Measurements from ENCODE around the gene PTPRG.

The PTPRG gene

DNA sequence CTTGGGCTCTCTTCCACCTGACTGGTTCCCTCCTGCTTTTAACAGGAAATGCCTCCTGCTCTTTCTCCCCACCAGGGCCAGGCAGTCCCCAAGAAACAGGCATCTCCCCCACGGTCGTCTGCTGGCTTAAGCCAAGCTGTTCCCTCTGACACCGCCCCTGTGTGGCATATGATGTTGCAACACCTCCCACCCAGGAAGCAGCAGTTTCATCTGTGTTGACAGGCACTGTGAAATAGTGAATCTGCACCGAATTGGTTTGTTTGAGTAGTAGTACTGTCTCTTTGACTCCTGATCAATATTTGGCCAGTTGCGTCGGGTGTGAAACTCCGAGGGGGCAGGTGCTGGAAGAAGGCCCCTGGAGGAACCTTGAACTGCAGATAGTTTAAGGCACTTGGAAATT is 623.2 kb downstream of the PTPRG start:
- peak; percentile 56; the same call in 1 of the 2 replicates for TF ChIP-seq CEBPB (IDR thresholded peaks at IDR 0.05)
- no peak for TF ChIP-seq FOXM1 (IDR thresholded peaks at IDR 0.05; ENCODE audit: borderline replicate concordance, low read depth)

DNA sequence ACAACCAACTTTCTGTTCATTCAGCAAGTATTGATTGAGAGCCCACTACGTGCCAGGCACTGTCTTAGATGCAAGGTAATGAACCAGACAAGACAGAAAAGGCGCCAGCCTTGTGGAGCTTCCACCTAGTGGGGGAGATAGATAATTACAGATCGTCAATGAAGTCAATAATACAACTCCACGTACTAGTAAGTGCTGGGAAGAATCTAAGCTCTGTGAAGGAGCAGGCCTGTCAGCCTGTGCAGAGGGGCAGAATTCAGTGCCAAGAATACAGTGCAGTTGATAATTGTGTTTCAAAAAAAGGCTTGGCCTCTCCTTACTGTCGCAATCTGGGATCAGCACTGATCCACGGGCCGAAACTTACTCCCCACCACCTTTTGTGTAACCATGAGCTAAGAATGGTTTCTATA is 625.7 kb downstream of the PTPRG start:
- TF ChIP-seq CEBPB (IDR thresholded peaks at IDR 0.05) (no peak), TCF12 (IDR thresholded peaks at IDR 0.05; ENCODE audit: low read depth) (no peak), FOXM1 (IDR thresholded peaks at IDR 0.05; ENCODE audit: borderline replicate concordance, low read depth) (no peak)
- TF ChIP-seq, protein P1, sequence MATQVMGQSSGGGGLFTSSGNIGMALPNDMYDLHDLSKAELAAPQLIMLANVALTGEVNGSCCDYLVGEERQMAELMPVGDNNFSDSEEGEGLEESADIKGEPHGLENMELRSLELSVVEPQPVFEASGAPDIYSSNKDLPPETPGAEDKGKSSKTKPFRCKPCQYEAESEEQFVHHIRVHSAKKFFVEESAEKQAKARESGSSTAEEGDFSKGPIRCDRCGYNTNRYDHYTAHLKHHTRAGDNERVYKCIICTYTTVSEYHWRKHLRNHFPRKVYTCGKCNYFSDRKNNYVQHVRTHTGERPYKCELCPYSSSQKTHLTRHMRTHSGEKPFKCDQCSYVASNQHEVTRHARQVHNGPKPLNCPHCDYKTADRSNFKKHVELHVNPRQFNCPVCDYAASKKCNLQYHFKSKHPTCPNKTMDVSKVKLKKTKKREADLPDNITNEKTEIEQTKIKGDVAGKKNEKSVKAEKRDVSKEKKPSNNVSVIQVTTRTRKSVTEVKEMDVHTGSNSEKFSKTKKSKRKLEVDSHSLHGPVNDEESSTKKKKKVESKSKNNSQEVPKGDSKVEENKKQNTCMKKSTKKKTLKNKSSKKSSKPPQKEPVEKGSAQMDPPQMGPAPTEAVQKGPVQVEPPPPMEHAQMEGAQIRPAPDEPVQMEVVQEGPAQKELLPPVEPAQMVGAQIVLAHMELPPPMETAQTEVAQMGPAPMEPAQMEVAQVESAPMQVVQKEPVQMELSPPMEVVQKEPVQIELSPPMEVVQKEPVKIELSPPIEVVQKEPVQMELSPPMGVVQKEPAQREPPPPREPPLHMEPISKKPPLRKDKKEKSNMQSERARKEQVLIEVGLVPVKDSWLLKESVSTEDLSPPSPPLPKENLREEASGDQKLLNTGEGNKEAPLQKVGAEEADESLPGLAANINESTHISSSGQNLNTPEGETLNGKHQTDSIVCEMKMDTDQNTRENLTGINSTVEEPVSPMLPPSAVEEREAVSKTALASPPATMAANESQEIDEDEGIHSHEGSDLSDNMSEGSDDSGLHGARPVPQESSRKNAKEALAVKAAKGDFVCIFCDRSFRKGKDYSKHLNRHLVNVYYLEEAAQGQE (IDR thresholded peaks at IDR 0.05; ENCODE audit: low read depth), result no peak
- TF ChIP-seq, protein P2, sequence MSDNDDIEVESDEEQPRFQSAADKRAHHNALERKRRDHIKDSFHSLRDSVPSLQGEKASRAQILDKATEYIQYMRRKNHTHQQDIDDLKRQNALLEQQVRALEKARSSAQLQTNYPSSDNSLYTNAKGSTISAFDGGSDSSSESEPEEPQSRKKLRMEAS (IDR thresholded peaks at IDR 0.05), result no peak

DNA sequence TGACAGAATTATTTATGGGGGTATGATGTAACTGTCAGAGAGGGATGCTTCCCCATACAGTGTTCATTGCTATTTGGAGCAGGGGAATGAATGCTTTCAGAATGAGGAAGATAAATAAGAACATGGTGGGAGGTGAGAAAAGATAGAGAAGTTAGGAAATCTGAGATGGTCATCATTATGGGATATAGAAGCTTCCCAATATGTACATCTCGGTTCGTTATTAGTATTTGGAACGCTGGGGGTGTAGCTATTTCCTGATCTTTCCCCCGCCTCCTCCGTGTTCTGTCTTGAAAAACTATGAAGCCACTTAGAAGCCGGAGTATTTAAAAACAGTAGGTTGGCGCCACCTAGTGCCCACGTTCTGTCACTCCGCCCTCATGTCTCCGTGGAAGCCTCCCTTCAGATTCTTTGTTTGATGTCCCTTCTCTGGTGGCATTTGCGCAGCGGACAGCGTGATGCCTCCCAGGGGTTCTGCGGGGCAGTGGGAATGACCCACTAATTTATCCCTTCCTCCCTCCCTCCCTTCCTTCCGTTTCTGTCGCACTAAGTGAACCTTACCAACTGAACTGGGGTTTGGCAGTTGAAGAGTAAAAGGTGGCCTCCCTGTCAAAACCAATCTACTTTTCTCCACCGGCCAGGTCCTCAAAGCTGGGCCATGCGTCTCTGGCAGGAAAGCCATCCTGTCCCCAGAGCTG is 627.5 kb downstream of the PTPRG start:
- no peak for TF ChIP-seq YY1 (IDR thresholded peaks at IDR 0.05; ENCODE audit: low read depth)
- TF ChIP-seq RAD21 (IDR thresholded peaks at IDR 0.05; ENCODE audit: low read depth), result peak; percentile 81

DNA sequence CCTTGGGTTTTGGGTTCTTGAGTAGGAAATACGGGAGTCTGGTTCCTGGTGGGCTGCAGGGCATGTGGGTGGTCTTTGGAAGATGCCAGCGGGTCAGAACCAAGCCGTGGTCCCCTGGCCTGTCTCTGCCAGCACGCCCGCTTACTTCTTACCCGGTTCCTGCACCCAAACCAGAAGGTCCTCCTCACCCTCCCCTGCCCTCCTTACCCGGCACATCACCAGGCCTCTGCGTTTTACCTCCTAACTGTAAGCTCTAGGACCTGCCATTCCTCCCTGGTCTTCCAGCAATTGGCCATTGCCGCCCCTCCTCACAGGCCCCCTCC is 628.0 kb downstream of the PTPRG start:
- TF ChIP-seq RAD21 (IDR thresholded peaks at IDR 0.05; ENCODE audit: low read depth) (no peak), EGR1 (IDR thresholded peaks at IDR 0.05) (no peak), FOXM1 (IDR thresholded peaks at IDR 0.05; ENCODE audit: borderline replicate concordance, low read depth) (no peak), TCF12 (IDR thresholded peaks at IDR 0.05; ENCODE audit: low read depth) (no peak), NFIC (IDR thresholded peaks at IDR 0.05) (no peak), EP300 (IDR thresholded peaks at IDR 0.05; ENCODE audit: borderline replicate concordance) (no peak), TAF1 (IDR thresholded peaks at IDR 0.05; ENCODE audit: low read depth) (no peak), TEAD4 (IDR thresholded peaks at IDR 0.05) (no peak), CREB1 (IDR thresholded peaks at IDR 0.05; ENCODE audit: low read depth) (no peak), YY1 (IDR thresholded peaks at IDR 0.05; ENCODE audit: low read depth) (no peak)
- TF ChIP-seq, protein P1 (IDR thresholded peaks at IDR 0.05; ENCODE audit: low read depth), result no peak
- TF ChIP-seq, protein P2 (IDR thresholded peaks at IDR 0.05), result no peak

DNA sequence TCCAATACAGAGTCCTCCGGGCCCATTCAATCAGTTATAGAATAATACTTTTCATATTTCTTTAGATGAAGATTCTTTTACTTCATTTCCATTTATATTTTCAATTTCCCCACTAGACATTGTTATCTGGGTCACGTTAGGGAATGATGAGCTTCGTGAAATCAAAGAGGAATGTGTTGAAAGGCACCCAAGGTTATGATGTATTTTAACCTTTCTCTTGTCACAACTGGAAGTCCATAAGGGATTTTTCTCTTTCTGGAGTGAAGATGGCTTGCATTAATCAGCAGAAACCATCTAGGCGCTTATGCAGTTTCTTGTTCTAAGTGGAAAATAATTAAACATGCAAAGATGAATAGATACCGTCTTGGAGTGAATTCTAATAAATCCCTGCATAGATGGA is 631.5 kb downstream of the PTPRG start:
- no peak for TF ChIP-seq EGR1 (IDR thresholded peaks at IDR 0.05)
- TF ChIP-seq TEAD4 (IDR thresholded peaks at IDR 0.05), result no peak
- TF ChIP-seq EP300 (IDR thresholded peaks at IDR 0.05; ENCODE audit: borderline replicate concordance), result no peak
- TF ChIP-seq CREB1 (IDR thresholded peaks at IDR 0.05; ENCODE audit: low read depth), result no peak
- TF ChIP-seq TCF12 (IDR thresholded peaks at IDR 0.05; ENCODE audit: low read depth), result no peak
- TF ChIP-seq, protein P3, sequence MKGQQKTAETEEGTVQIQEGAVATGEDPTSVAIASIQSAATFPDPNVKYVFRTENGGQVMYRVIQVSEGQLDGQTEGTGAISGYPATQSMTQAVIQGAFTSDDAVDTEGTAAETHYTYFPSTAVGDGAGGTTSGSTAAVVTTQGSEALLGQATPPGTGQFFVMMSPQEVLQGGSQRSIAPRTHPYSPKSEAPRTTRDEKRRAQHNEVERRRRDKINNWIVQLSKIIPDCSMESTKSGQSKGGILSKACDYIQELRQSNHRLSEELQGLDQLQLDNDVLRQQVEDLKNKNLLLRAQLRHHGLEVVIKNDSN (IDR thresholded peaks at IDR 0.05), result no peak
- no peak for TF ChIP-seq ZBTB7A (IDR thresholded peaks at IDR 0.05; ENCODE audit: low read depth)
- no peak for TF ChIP-seq RAD21 (IDR thresholded peaks at IDR 0.05; ENCODE audit: low read depth)
- TF ChIP-seq FOXM1 (IDR thresholded peaks at IDR 0.05; ENCODE audit: borderline replicate concordance, low read depth), result no peak
- no peak for TF ChIP-seq TAF1 (IDR thresholded peaks at IDR 0.05; ENCODE audit: low read depth)

DNA sequence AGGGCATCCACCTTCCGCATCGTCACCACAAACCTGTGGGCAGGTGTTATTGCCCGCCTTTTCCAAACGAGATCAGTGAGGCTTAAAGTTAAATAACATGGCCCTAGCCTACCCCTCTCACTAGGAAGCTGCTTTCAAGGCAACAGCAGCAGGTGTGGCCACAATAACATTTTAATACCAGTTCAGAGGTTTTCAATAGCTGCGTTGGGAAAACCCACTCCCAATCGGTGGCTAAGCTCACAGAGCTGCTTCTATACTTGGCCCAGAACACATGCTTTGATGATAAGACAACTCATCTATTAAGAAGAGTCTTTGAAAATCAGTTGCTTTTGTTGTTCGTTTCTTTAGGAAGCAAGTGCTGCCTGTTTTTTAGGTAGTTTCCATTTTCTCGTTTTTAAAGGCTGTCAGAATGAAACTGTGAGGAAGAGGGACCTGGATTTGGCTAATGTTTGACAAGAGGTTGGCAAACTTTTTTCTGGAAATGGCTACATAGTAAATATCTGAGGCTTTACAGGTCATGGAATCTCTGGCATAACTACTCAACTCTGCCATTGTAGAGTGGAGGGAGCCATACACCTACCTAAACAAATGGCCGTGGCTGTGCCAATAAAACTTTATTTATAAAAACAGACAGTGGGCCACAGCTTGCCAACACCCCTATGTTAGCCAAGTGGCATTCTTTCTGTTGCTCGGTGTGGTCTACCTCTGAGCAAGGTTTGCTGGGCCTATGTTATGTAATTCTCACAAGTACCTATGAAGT is 632.4 kb downstream of the PTPRG start:
- TF ChIP-seq TEAD4 (IDR thresholded peaks at IDR 0.05) (no peak), TAF1 (IDR thresholded peaks at IDR 0.05; ENCODE audit: low read depth) (no peak), EP300 (IDR thresholded peaks at IDR 0.05; ENCODE audit: borderline replicate concordance) (no peak), FOXM1 (IDR thresholded peaks at IDR 0.05; ENCODE audit: borderline replicate concordance, low read depth) (no peak)
- TF ChIP-seq, protein P1 (IDR thresholded peaks at IDR 0.05; ENCODE audit: low read depth), result no peak
